GM10266 (cell line): ENCODE measurements around the gene NLGN1.
"Not testable (repeated sequence)": the region's sequence is repeated elsewhere in the genome, so short reads cannot be mapped to it uniquely, and the experiment has no call there.

ENCODE experiments used
- DNase-seq: peaks from one replicate; pipeline ENCODE4 v3.0.0; 2012; ENCODE audit errors: extremely low spot score
- CTCF ChIP-seq: IDR thresholded peaks from 2 replicates; pipeline ENCODE4 v1.5.1; 2012; ENCODE audit warnings: mild to moderate bottlenecking, low read depth; ENCODE audit not compliant: control insufficient read depth, insufficient read depth; ENCODE audit errors: missing control alignments

The NLGN1 gene

DNA sequence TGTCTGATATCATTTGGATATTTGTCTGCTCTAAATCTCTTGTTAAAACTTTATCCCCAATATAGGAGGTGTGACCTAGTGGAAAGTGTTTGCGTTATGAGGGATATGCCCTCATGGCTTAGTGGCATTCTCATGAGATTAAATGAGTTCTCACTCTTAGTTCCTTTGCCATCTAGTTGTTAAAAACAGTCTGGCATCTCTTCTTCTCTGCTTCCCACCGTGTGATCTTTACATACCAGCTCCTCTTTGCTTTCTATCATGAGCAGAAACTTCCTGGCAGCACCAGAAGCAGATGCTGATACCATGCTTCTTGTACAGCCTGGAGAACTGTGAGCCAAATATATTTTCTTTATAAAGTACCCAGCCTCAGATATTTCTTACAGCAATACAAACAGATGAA is 33.0 kb downstream of the NLGN1 start:
- no peak for TF ChIP-seq CTCF

DNA sequence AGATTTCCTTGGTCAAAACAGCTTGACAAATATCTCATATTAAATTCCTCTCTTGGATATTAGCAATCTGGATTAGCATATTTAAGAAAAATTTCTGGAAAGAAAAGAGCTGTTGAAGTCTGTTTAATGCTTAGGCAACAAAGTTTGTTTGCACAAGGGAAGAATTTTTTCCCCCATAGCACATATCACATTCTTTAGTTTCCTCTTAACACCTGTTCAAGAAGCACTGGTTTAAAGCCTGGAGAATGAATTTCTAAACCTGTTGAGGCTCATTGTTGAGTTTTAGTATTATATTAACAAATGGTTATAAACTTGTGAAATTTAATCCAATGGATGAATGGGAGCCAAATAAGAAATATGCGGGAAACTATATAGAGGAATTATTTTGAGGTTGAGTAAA is 41.5 kb downstream of the NLGN1 start:
- TF ChIP-seq CTCF, result no peak
- no peak for DNase-seq

More for the DNA sequence above, 33.0 kb downstream of the NLGN1 start:
- no peak for DNase-seq

DNA sequence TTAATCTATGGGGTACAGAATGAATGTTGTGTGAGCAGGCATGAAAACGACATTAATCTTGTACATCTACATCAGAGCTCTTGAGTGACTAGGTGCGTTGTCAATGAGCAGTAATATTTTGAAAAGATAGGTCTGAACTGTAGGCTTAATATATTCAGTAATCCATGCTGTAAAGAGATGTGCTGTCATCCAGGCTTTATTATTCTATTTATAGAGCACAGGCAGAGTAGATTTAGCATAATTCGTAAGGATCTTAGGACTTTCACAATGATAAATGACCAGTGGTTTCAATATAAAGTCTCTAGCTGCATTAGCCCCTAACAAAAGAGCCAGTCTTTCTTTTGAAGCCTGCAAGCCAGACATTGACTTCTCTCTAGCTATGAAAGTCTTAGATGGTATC is 43.0 kb downstream of the NLGN1 start:
- TF ChIP-seq CTCF, result no peak
- no peak for DNase-seq

DNA sequence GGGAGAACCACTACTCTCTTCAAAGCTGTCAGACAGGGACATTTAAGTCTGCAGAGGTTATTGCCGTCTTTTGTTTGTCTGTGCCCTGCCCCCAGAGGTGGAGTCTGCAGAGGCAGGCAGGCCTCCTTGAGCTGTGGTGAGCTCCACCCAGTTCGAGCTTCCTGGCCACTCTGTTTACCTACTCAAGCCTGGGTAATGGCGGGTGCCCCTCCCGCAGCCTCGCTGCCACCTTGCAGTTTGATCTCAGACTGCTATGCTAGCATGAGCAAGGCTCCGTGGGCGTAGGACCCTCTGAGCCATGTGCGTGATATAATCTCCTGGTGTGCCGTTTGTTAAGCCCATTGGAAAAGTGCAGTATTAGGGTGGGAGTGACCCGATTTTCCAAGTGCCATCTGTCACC is 54.0 kb downstream of the NLGN1 start:
- not testable (repeated sequence) for DNase-seq

GRCh38 chr3:173463250-173463649 is 65.7 kb downstream of the NLGN1 start:
- TF ChIP-seq CTCF, result no peak
- DNase-seq, result no peak

GRCh38 chr3:173465112-173465511 is 67.6 kb downstream of the NLGN1 start:
- TF ChIP-seq CTCF, result no peak
- DNase-seq, result no peak

DNA sequence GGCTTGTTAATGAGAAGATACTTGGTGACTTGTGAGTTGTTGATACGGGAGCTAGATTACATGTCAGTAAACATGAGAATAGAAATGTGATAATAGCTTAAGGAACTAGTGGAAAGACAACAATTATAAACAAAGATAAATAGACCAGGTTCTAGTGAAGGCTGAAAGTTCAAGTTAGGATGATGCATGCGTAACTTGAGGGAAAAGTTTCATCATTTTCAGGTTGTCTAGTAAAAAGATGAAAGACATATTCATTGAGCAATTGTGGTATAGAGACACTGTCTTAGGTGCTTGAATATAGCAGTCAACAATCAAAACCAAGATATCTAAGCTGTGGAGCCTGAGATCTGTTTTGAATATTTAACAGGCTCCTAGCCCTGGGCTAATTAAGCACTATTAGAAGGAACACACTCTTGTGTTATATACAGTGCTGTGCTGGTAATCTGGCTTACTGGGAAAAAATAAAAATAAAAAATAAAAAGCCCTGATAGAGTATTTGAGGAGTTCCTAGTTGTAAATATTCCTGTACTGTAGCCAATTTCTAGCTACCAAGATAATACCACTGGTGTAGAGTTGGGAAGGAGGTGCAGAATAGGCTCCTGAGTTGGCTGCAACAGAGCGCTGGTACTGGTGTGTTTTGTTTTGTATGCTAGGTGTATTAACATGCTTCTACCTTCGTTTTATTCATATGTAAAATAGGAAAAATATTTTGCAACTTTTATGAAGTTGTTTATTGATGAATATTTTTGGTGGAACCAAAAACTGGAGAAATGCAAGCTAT is 68.5 kb downstream of the NLGN1 start:
- no peak for TF ChIP-seq CTCF
- no peak for DNase-seq

DNA sequence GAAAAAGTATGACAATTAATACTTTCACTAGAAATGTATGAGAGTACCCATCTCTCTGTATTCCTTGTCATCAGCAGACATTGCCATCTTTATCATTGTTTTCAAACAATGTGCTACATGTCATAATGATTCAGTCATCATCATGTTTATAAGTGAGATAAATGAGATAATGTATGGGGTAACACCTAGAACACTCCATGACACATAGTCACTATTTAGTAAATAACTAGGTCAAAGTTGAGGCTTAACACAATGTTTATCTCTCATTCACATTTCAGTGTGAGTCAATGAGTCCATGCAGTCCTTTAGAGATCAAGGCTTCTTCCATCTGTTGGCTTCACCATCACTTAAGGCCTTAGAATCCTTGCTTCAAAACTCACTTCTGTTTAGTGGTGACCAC is 70.0 kb downstream of the NLGN1 start:
- TF ChIP-seq CTCF, result no peak
- no peak for DNase-seq
